Measurements from ENCODE around the gene RAPGEF1.

RAPGEF1 gene

GRCh38 chr9:131704141-131704983, 35.5 kb downstream of the RAPGEF1 start:
- DNase-seq, result peak; percentile 61 to 80

DNA sequence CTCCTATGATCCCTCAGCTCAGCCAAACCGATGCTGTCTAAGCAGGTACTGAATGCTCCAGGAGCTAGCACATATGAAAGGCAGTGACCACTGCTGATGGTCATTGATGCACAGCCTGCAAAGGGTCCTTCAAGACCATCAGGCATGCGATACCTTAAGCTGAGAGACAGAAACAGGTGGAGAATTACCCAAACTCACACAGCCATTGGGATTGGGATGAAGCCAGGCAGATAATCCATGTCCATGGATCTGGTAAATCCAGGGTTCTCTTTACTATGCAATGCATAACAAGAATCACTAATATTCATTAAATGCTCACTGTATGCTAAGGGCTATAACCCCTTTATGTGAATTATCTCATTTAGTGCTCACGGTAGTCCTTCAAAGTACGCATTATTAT, 36.2 kb downstream of the RAPGEF1 start:
- DNase-seq, result no peak

- DNase-seq, result no peak
Measured at GRCh38 chr9:131702911-131703310, 37.0 kb downstream of the RAPGEF1 start.

DNA sequence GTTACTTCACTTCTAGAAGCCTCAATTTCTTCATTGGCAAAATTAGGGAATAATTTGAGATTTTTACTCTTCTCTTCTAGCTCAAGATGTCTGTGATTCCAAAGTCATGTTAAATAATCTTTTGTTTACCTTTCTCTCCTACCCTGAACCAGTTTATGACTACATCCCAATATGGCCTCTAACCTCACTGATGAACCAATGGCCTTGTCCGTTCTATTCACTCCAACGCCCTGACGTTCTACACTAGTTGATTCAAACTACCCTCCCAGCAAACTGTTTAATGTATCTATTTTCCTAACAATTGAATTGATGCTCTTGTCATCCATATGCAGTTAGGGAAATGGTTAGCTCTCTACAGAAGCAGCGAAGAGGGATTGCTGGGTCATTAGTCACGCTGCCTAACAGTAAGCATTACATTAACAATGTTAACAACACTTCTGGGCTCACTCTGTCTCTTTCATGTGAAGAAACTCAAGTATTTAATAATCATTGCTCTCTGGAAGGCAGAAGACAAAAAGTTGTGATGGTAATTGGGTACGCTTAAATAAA, 38.0 kb downstream of the RAPGEF1 start:
- no peak for DNase-seq

GRCh38 chr9:131701436-131701781, 38.5 kb downstream of the RAPGEF1 start:
- DNase-seq, result no peak

GRCh38 chr9:131700765-131701435, 39.0 kb downstream of the RAPGEF1 start:
- DNase-seq, result peak; percentile 85 to 88

GRCh38 chr9:131700076-131700475, 39.8 kb downstream of the RAPGEF1 start:
- DNase-seq, result no peak

- DNase-seq, result no peak
Measured at GRCh38 chr9:131698618-131698985, 41.3 kb downstream of the RAPGEF1 start.

GRCh38 chr9:131697908-131698617, 41.8 kb downstream of the RAPGEF1 start:
- DNase-seq, result peak; percentile 76 to 85

GRCh38 chr9:131697097-131697496, 42.8 kb downstream of the RAPGEF1 start:
- DNase-seq, result no peak

- DNase-seq, result no peak
Measured at GRCh38 chr9:131695836-131696460, 43.9 kb downstream of the RAPGEF1 start.

DNA sequence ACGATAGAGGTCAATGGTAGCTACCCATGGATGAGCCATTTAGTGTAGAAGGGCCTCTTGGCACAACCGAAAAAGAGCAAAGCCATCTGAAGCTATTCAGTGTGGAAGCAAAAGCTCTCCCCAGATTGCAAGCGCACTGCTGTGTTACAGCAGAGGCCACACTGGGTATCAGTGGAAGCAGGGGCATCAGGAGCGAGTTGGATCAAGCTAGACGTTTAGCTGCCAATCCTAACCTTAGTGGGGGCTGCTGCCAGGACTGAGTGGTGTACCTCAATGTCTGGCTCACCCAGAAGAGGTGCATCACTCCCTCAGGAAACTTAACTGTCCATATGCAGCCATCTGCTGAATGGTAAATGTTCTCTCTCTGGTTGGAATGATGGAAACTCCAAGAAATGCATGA, 44.5 kb downstream of the RAPGEF1 start:
- no peak for DNase-seq

GRCh38 chr9:131693651-131694597, 46.0 kb downstream of the RAPGEF1 start:
- DNase-seq, result no peak

DNA sequence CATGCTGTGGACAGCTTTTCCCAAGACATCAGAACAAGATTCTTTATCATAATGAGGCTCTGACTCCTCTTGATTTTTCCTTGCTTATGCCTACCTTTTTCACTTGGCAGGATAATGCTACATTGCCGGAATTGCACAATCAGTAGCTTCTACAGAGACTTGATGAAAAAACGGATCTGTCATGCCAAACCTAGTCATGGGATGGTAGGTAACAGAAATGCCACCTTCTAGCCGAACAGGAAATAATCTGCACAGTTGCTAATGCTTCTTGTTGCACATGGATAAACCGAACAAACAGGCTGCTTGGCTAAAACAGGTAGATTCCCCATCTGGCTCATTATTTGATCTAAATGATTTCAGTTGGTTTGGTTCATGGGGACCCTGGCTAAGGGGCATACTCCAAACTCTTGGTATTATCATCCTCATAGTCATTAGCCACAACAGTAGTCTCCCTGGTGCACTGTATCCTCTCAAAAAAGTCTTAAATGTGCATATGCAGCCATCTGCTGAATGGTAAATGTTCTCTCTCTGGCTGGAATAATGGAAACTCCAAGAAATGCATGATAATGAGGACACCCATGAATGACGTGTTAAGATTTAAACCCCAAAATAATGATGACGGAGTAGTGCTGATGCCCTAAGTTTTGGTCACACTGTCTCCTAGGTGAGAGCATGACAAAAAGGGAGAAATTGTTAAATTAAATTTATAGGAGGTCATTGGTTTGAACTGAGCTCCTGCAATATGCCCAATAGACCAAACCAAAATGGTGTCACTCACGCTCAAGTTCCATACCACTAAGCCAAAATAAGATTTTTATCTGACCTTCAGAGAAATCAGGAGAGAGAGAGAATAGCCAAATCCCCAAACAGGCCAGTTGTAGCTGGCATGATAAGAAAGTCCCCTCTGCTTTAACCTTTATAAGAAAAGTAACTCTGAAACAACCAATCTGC, 47.0 kb downstream of the RAPGEF1 start:
- no peak for DNase-seq

- DNase-seq, result no peak
Measured at GRCh38 chr9:131691969-131692611, 47.8 kb downstream of the RAPGEF1 start.

DNA sequence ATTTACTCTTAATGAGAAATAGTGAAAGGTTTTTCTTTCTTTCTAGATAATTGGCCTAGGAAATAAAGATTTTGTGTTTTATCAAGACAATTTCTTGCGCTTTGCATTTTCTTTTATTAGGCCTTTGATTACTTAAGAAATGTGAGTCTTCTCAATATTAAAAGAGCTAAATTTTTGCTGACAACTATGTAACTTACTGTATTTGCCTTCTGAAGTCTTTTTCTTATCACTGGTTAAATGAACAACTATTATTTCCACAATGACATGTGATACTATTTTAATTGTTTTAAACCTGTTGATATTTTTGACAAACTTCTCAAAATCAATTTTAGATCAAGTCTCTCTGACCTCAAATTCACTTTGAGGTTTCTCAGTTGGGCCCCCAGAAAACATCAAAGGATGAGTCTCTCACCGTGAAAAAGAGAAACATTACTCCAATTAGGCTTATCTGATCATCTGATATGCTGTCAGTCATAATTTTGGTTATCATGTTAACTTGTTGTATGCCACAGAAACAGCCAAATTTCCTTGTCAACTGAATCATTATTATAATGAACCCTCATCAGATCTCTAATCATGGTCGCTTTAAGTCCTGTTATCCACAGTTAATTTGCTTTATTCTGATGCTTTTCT, 48.8 kb downstream of the RAPGEF1 start:
- DNase-seq, result no peak

DNA sequence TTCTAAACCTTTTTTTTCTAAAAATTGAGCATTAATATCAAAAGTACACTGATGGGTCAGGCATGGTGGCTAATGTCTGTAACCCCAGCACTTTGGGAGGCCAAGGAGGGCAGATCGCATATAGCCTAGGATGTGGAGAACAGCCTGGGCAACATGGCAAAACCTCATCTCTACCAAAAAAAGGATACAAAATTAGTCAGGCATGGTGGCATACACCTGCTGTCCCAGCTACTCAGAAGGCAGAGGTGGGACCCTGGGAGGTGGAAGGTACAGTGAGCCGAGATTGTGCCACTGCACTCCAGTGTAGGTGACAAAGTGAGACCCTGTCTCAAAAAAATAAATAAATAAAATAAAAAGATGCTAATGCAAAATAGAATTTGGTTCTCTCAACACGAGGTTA, 49.4 kb downstream of the RAPGEF1 start:
- no peak for DNase-seq

GRCh38 chr9:131688377-131688776, 51.5 kb downstream of the RAPGEF1 start:
- no peak for DNase-seq
